Measurements from ENCODE around the gene GPC3.

DNA sequence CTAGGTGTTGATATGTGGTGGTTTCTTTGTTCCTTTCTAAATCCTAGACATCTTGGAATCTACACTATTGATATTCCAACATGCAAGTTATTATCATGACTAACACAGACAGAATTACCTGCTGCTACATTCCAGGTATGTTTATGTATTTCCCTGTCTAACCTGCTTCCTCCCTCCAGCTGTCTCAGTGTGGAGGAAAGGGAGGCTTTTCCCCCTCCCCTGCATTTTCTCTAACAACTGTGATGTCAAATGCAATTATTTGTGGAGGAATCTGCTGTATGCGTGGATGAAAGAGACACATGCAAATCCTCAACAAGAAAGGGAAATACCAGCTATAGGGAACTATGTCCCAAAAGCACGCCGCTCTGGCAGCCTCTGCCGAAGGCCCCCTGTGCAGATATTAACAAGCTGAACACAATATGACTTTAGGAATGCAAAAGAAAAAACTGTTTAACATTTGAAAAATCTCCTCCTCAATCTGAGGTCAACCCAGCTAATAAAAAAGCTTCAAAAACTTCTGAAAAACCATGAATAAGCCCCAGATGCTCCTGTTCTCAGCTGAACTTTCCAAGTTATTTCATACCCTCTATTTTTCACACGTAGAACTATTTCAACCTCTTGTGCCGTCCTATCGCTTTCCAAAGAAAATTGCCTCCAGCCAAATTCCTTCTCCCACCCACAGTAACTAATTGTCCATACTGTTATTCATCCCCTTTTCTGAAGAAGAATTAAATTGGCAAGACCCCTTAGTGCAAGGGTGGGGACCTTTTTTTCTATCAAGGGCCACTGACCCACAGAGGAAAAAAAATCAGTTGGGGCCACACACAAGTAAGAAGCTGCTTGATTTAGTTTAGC lies 345.0 kb downstream of the GPC3 start:
- TF ChIP-seq CTCF (IDR thresholded peaks at IDR 0.05), result no peak
- no peak for TF ChIP-seq POLR2A (IDR thresholded peaks at IDR 0.05)

All from suprapubic skin (tissue), 3 donors.